A673 (cell line): Measurements from ENCODE around the gene PLLP. TPM values are rescaled to one million over a fixed set of nuclear protein-coding genes. Genes with fewer than 3 reads are reported as not detected.

Experiments used
- BruUV-seq: library from RNA; stranded (reverse); fragments of 400-500 nt; replicated peaks from 2 replicates; lab custom pipeline; 2021; lab: Mats Ljungman, UMichigan
- CTCF ChIA-PET: fragments of 300-600 bp; sonication (Branson Sonifier 250); formaldehyde crosslinking; loops from one replicate; lab custom pipeline; 2022; ENCODE audit warnings: antibody characterized with exemption; lab: Charles Lee
- POLR2A ChIA-PET: fragments of 300-600 bp; sonication (Branson Sonifier 250); formaldehyde crosslinking; loops from one replicate; lab custom pipeline; 2022; ENCODE audit warnings: antibody characterized with exemption; ENCODE audit not compliant: low non-redundant PET; lab: Charles Lee
- DNase-seq: peaks from one replicate; pipeline ENCODE4 v3.0.0-alpha.2; 2015; ENCODE audit warnings: low spot score
- H3K27ac ChIP-seq: fragments of 200-600 bp; sonication (generic); 2 replicates; pipeline ENCODE4 v1.5.1; 2016; ENCODE audit warnings: mixed run types, low read depth, mild to moderate bottlenecking, mixed read lengths, antibody characterized with exemption, low read length; ENCODE audit not compliant: poor library complexity, severe bottlenecking
- H3K27me3 ChIP-seq: fragments of 200-600 bp; sonication (generic); replicated peaks from 2 replicates; pipeline ENCODE4 v1.6.1; 2017; ENCODE audit warnings: mixed run types, low read depth, mild to moderate bottlenecking, mixed read lengths, antibody characterized with exemption, low read length; ENCODE audit not compliant: insufficient read depth, poor library complexity
- H3K36me3 ChIP-seq: fragments of 200-600 bp; sonication (generic); 2 replicates; pipeline ENCODE4 v1.6.1; 2016; ENCODE audit warnings: mixed run types, mild to moderate bottlenecking, mixed read lengths, antibody characterized with exemption, low read length; ENCODE audit not compliant: insufficient read depth, poor library complexity, severe bottlenecking
- H3K4me1 ChIP-seq: fragments of 200-600 bp; sonication (generic); 2 replicates; pipeline ENCODE4 v1.6.1; 2017; ENCODE audit warnings: mixed run types, mild to moderate bottlenecking, mixed read lengths, antibody characterized with exemption, low read length; ENCODE audit not compliant: insufficient read depth, poor library complexity, severe bottlenecking
- H3K4me3 ChIP-seq: fragments of 200-600 bp; sonication (generic); 2 replicates; pipeline ENCODE4 v1.5.1; 2016; ENCODE audit warnings: low read depth, mixed run types, mild to moderate bottlenecking, mixed read lengths, low read length; ENCODE audit not compliant: poor library complexity, severe bottlenecking
- H3K9me3 ChIP-seq: fragments of 200-600 bp; sonication (generic); 2 replicates; pipeline ENCODE4 v1.6.1; 2016; ENCODE audit warnings: mixed run types, low read depth, mild to moderate bottlenecking, mixed read lengths, antibody characterized with exemption, low read length; ENCODE audit not compliant: poor library complexity, severe bottlenecking
- CTCF ChIP-seq: fragments of 300-800, 200-600 bp; sonication (generic); conservative IDR thresholded peaks from 2 replicates; pipeline ENCODE4 v1.5.1; 2017; ENCODE audit warnings: low read depth, mild to moderate bottlenecking, antibody characterized with exemption, low read length, moderate library complexity, mixed read lengths
- EZH2 ChIP-seq: fragments of 200-600 bp; sonication (generic); IDR thresholded peaks from 2 replicates; pipeline ENCODE4 v1.6.1; 2017; ENCODE audit warnings: borderline replicate concordance, low read depth, mild to moderate bottlenecking, mixed read lengths, antibody characterized with exemption, low read length; ENCODE audit not compliant: poor library complexity, severe bottlenecking
- intact Hi-C: fragments of 100-400 bp; cut with micrococcal nuclease; formaldehyde crosslinking; loops from one replicate; pipeline ENCODE4 v1.10.0; 2022; ENCODE audit not compliant: unreplicated experiment
- total RNA-seq: library from RNA; stranded (reverse); gene quantifications from 2 replicates; pipeline ENCODE4 v1.2.3, GENCODE V29; 2021

The PLLP gene
- total RNA-seq, 1 experiment from 2014 or later: 1.1 TPM

GRCh38 chr16:57329718-57330327, 45.4 kb upstream of the PLLP start:
- no peak for DNase-seq
- no TSS peak for BruUV-seq
- no peaks in the 10 kb centered on the region for H3K36me3 ChIP-seq
- intact Hi-C loops: no loop called here
- H3K4me1 ChIP-seq: no peaks in the 10 kb centered on the region
- ChIA-PET CTCF (no interaction called here), POLR2A (no interaction called here)
- TF ChIP-seq CTCF (no peak), EZH2 (no peak)
- no peak overlapping the region for H3K27ac ChIP-seq
- H3K4me3 ChIP-seq: no peak overlapping the region
- H3K27me3 ChIP-seq: peaks cover 9% of the 10 kb centered on the region
- H3K9me3 ChIP-seq: no peaks in the 10 kb centered on the region

DNA sequence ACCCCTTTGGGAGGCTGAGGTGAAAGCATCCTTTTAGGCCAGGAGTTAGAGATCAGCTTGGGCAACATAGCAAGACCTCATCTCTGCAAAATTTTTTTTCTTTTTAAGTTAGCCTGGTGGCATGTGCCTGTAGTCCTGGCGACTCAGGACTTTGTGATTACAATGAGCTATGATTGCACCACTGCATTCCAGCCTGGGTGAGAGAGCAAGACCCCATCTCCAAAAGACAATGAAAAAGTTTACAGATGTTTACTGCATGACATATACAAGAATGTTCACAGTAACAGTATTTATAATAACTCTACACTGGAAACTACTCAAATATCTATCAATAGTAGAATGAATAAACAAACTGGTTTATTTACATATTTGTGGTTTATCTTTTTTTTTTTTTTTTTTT, 41.0 kb upstream of the PLLP start:
- Histone ChIP-seq H3K4me3 (no peak overlapping the region), H3K4me1 (no peaks in the 10 kb centered on the region), H3K27me3 (peaks cover 3% of the 10 kb centered on the region), H3K27ac (no peak overlapping the region), H3K9me3 (no peaks in the 10 kb centered on the region), H3K36me3 (no peaks in the 10 kb centered on the region)
- BruUV-seq: no TSS peak
- no peak for TF ChIP-seq CTCF
- no peak for TF ChIP-seq EZH2
- ChIA-PET CTCF (no interaction called here), POLR2A (no interaction called here)
- intact Hi-C loops: no loop called here
- no peak for DNase-seq

- Histone ChIP-seq H3K4me3 (no peak overlapping the region), H3K36me3 (no peaks in the 10 kb centered on the region), H3K27me3 (peaks cover 3% of the 10 kb centered on the region), H3K4me1 (no peaks in the 10 kb centered on the region), H3K27ac (no peak overlapping the region), H3K9me3 (no peaks in the 10 kb centered on the region)
- intact Hi-C loops: no loop called here
- no TSS peak for BruUV-seq
- TF ChIP-seq CTCF (no peak), EZH2 (no peak)
- CTCF ChIA-PET: no interaction called here
- POLR2A ChIA-PET: no interaction called here
- no peak for DNase-seq
Measured at GRCh38 chr16:57324749-57325148, 40.3 kb upstream of the PLLP start.
